Cardiac fibroblast (primary cell): ENCODE results near the gene SLC6A6.

ENCODE experiments used
- DNase-seq, 2 donors: peaks; one replicate each; pipeline versions ENCODE4 v3.0.0 to v3.0.0-alpha.2; 2010; ENCODE audit warnings: low read depth in 2 of 2
- H3K4me3 ChIP-seq, 2 donors: replicated peaks in 1 of 2; 1 replicate in 1 of 2; 2 replicates in 1 of 2; pipeline ENCODE4 v1.5.1; 2011; ENCODE audit warnings: low read depth in 2 of 2, low read length in 2 of 2, mild to moderate bottlenecking in 2 of 2, moderate library complexity in 1 of 2
- TF ChIP-seq, protein P1 (sequence below): IDR thresholded peaks from one replicate; pipeline ENCODE4 v1.5.1; 2011; ENCODE audit warnings: low read depth, mild to moderate bottlenecking, low read length, inconsistent platforms

SLC6A6 gene

DNA sequence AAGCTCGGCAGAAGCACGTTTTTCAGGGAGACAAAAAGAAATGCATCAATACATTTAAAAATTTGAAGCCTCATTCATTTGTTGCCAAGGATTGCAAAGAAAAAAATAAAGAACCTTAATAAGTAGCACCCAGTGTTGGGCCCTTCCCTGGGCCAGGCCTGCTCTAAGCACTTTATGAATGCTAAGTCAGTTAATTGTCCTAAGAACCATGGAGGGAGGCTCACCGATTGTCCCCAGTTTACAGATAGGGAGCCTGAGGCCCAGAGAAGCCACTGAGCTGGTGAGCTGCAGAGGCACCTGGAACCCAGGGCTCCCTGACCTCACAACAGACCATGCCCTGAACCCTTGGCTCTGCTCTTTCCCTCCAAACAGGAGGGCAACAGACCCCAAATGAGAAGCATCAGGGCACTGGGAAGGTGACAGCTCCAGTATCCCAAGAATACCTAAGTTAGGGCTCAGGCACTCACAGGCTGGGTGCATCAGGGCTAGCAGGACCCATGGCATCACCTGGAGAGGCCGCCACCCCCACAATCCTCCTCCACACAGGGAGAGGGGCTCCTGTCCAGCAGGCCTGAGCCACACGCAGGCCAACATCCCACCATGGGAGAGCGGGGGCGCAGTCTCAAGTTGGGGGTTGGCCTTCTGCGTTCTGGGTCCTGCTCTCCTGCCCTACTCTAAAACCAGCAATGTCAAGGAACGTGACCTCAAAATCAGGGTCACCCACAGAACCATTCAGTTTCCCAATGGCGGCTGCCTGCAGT, 133.8 kb downstream of the SLC6A6 start:
- TF ChIP-seq, protein P1, sequence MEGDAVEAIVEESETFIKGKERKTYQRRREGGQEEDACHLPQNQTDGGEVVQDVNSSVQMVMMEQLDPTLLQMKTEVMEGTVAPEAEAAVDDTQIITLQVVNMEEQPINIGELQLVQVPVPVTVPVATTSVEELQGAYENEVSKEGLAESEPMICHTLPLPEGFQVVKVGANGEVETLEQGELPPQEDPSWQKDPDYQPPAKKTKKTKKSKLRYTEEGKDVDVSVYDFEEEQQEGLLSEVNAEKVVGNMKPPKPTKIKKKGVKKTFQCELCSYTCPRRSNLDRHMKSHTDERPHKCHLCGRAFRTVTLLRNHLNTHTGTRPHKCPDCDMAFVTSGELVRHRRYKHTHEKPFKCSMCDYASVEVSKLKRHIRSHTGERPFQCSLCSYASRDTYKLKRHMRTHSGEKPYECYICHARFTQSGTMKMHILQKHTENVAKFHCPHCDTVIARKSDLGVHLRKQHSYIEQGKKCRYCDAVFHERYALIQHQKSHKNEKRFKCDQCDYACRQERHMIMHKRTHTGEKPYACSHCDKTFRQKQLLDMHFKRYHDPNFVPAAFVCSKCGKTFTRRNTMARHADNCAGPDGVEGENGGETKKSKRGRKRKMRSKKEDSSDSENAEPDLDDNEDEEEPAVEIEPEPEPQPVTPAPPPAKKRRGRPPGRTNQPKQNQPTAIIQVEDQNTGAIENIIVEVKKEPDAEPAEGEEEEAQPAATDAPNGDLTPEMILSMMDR, result no peak
- no peak overlapping the region for H3K4me3 ChIP-seq
- no peak for DNase-seq

GRCh38 chr3:14536837-14537589, 134.6 kb downstream of the SLC6A6 start:
- TF ChIP-seq, protein P1, result no peak
- DNase-seq, result no peak
- H3K4me3 ChIP-seq, result no peak overlapping the region

DNA sequence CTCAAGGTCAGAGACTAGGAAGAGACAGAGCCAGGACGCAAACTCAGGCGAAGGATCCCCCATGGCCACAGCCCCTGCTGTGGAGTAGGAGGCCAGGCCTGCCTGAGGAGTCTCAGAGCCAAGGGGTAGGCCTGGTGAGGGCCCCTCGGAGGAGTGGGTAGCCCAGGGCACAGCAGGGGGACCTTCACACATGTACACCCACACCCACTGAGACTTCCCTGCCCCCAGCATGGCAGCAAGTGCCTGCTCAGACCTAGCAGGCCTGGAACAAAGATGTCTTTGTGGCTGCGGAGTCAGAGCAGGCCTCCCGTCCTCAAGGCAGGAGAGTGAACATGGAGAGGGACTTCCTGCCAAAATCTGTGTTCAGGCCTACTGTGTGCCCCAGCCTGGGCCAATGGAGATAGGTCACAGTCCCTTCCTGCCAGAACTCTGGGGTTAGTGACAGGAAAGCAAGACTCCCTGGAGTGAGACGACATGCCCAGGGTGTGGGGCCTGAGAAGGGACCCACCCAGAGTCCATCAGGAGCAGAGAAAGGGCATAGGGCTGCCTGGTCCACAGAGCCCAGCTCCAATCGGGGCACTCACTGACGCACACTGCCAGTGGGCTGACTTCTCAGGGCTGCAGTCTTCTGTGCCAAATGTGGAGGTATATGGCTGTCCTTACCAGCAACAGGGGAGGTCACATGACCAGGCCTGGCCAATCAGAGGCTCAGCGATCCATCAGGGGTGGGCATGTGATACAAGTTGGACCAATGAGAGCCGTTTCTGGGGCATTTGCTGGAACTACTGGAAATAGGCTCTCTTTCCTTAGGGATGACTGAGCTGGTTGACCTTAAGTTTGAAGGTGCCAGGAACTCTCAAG, 135.4 kb downstream of the SLC6A6 start:
- TF ChIP-seq, protein P1, result no peak
- peak in 1 of 2 donors; percentile 17 for DNase-seq
- H3K4me3 ChIP-seq, result no peak overlapping the region

DNA sequence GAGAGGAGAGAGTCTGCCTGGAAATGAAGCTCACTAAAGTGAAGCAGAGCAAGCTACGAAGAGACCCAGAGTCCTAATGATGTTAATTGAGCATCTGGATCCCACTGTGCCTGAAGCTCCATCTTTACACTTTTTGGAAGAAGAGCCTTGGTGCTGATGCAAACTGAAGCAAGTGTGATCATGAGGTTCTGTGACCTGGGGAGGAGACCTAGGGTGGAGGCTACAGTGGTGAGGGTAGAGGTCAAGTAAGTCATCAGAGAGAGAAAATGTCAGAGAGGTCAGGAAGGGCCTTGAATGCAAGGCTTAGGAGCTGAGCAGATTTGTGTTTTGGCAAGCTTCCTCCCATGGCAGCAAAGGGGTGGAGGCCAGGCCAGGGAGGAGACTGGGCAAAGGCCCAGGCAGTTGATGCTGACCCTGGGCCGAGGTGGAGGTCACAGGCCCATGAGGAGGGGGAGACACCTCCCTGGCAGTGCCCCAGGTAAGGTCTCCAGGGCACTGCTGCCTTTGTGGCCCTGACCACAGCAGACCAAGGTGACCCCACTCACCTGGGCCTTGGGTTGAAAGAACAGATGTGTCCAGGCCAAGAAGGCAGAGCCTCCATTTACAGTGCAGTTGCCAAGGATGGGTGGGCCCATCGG, 136.2 kb downstream of the SLC6A6 start:
- TF ChIP-seq, protein P1, result no peak
- H3K4me3 ChIP-seq, result no peak overlapping the region

More for the DNA sequence above, 136.2 kb downstream of the SLC6A6 start:
- no peak for DNase-seq
